Peyer's patch (tissue), 4 donors: ENCODE data around the gene NTN1. TPM values are rescaled to one million over a fixed set of nuclear protein-coding genes. Genes with fewer than 3 reads are reported as not detected.
A peak's percentile ranks its signal among the peaks of the same experiment; 100 is the strongest.
"Not testable (repeated sequence)": the region's sequence is repeated elsewhere in the genome, so short reads cannot be mapped to it uniquely, and the experiment has no call there.

Experiments
- DNase-seq, 3 donors: peaks; one replicate each; pipeline ENCODE4 v3.0.0-alpha.2; 2017 to 2019
- H3K27ac ChIP-seq, 4 donors: fragments of 200-600 bp; sonication (generic); one replicate each; pipeline ENCODE4 v1.5.1; 2016 to 2019
- H3K27me3 ChIP-seq, 2 donors: fragments of 200-600 bp; sonication (generic); one replicate each; pipeline ENCODE4 v1.5.1; 2019
- H3K36me3 ChIP-seq, 3 donors: fragments of 200-600 bp; sonication (generic); one replicate each; pipeline ENCODE4 v1.5.1; 2016 to 2019
- H3K4me1 ChIP-seq, 4 donors: fragments of 200-600 bp; sonication (generic); one replicate each; pipeline ENCODE4 v1.5.1; 2016 to 2019
- H3K4me3 ChIP-seq, 4 donors: fragments of 200-600 bp; sonication (generic); 1 replicate in 3 of 4; 2 replicates in 1 of 4; pipeline ENCODE4 v1.5.1; 2016 to 2019; ENCODE audit warnings: mild to moderate bottlenecking in 1 of 4
- H3K9me3 ChIP-seq, 4 donors: fragments of 200-600 bp; sonication (generic); one replicate each; pipeline ENCODE4 v1.5.1; 2016 to 2019; ENCODE audit warnings: mild to moderate bottlenecking in 1 of 4
- CTCF ChIP-seq, 6 experiments: fragments of 450-650 bp in 4 of 6; fragments of 200-600 bp in 2 of 6; sonication (generic) in 1 of 6; IDR thresholded peaks; one replicate each; pipeline ENCODE4 v1.5.1; 2017 to 2019; ENCODE audit warnings: antibody characterized with exemption in 6 of 6, mild to moderate bottlenecking in 3 of 6, moderate library complexity in 1 of 6
- POLR2A ChIP-seq, 2 donors: fragments of 450-650 bp; IDR thresholded peaks; one replicate each; pipeline ENCODE4 v1.5.1; 2017; ENCODE audit warnings: antibody characterized with exemption in 2 of 2, mild to moderate bottlenecking in 2 of 2, moderate library complexity in 2 of 2
- total RNA-seq, 4 donors: library from RNA; depleted of rRNA; stranded (reverse); fragments of >200 nt; gene quantifications; one replicate each; pipeline ENCODE4 v1.1.0, GENCODE V29; 2016

Gene NTN1
- total RNA-seq, 4 donors from 2014 or later, result 4.0 to 17.3 (median 10.9) TPM

- Histone ChIP-seq H3K27ac (peak overlapping the region in 2 of 4 donors; percentile 66 to 71), H3K4me1 (peaks cover 0 to 20% (median 0%) of the 10 kb centered on the region in 4 donors), H3K36me3 (no peaks in the 10 kb centered on the region), H3K9me3 (no peaks in the 10 kb centered on the region), H3K27me3 (no peaks in the 10 kb centered on the region), H3K4me3 (no peak overlapping the region)
- no peak for DNase-seq
- TF ChIP-seq POLR2A (IDR thresholded peaks at IDR 0.05), result no peak
- no peak for TF ChIP-seq CTCF (IDR thresholded peaks at IDR 0.05)
These were observed 129.8 kb downstream of the NTN1 start for GRCh38 chr17:9151091-9151490.

- Histone ChIP-seq H3K27ac (peak overlapping the region in 1 of 4 donors; percentile 71), H3K4me1 (peaks cover 0 to 20% (median 0%) of the 10 kb centered on the region in 4 donors)
- not testable (repeated sequence) for DNase-seq, H3K36me3 ChIP-seq, H3K4me3 ChIP-seq, H3K27me3 ChIP-seq, H3K9me3 ChIP-seq
These were observed 130.4 kb downstream of the NTN1 start for GRCh38 chr17:9151740-9152139.

- Histone ChIP-seq H3K4me3 (no peak overlapping the region), H3K27ac (peak overlapping the region in 1 of 4 donors; percentile 48), H3K27me3 (no peaks in the 10 kb centered on the region), H3K9me3 (no peaks in the 10 kb centered on the region), H3K4me1 (peaks cover 0 to 7% (median 0%) of the 10 kb centered on the region in 4 donors), H3K36me3 (no peaks in the 10 kb centered on the region)
- TF ChIP-seq POLR2A (IDR thresholded peaks at IDR 0.05) (no peak), CTCF (IDR thresholded peaks at IDR 0.05) (no peak)
- peak in 1 of 3 donors; percentile 59 for DNase-seq
These were observed 137.5 kb downstream of the NTN1 start for GRCh38 chr17:9158544-9159452.

- H3K4me1 ChIP-seq, result peaks cover 0 to 7% (median 0%) of the 10 kb centered on the region in 4 donors
- no peak overlapping the region for H3K4me3 ChIP-seq
- H3K9me3 ChIP-seq, result no peaks in the 10 kb centered on the region
- peak overlapping the region in 2 of 4 donors; percentile 29 to 52 for H3K27ac ChIP-seq
- no peaks in the 10 kb centered on the region for H3K36me3 ChIP-seq
- no peaks in the 10 kb centered on the region for H3K27me3 ChIP-seq
- TF ChIP-seq CTCF (IDR thresholded peaks at IDR 0.05), result peak in 1 of 6 experiments; percentile 8
- no peak for TF ChIP-seq POLR2A (IDR thresholded peaks at IDR 0.05)
- peak in 1 of 3 donors; percentile 47 for DNase-seq
These were observed 141.1 kb downstream of the NTN1 start for GRCh38 chr17:9162275-9162985.

- H3K4me3 ChIP-seq, result no peak overlapping the region
- H3K36me3 ChIP-seq, result no peaks in the 10 kb centered on the region
- H3K4me1 ChIP-seq, result no peaks in the 10 kb centered on the region
- no peak overlapping the region for H3K27ac ChIP-seq
- TF ChIP-seq CTCF (IDR thresholded peaks at IDR 0.05) (no peak), POLR2A (IDR thresholded peaks at IDR 0.05) (no peak)
- DNase-seq, result no peak
- H3K9me3 ChIP-seq, result no peaks in the 10 kb centered on the region
- no peaks in the 10 kb centered on the region for H3K27me3 ChIP-seq
These were observed 145.5 kb downstream of the NTN1 start for GRCh38 chr17:9166788-9167187.

GRCh38 chr17:9167379-9167778, 146.1 kb downstream of the NTN1 start:
- no peak for TF ChIP-seq POLR2A (IDR thresholded peaks at IDR 0.05)
- TF ChIP-seq CTCF (IDR thresholded peaks at IDR 0.05), result no peak
- Histone ChIP-seq H3K36me3 (no peaks in the 10 kb centered on the region), H3K4me3 (no peak overlapping the region), H3K27me3 (no peaks in the 10 kb centered on the region), H3K27ac (no peak overlapping the region), H3K9me3 (no peaks in the 10 kb centered on the region), H3K4me1 (no peaks in the 10 kb centered on the region)
- no peak for DNase-seq
